Psoas muscle (tissue), 8 donors: ENCODE results near the gene PTCH2. TPM values are rescaled to one million over a fixed set of nuclear protein-coding genes. Genes with fewer than 3 reads are reported as not detected.
A peak's percentile ranks its signal among the peaks of the same experiment; 100 is the strongest.
"Not testable (repeated sequence)": the region's sequence is repeated elsewhere in the genome, so short reads cannot be mapped to it uniquely, and the experiment has no call there.

ENCODE experiments used
- ATAC-seq, 4 donors: fragments of 200-7000 bp; cut with Tn5 transposase; one replicate each; pipeline ENCODE4 v1.9.1; 2020; ENCODE audit warnings: moderate library complexity in 3 of 4, mild to moderate bottlenecking in 2 of 4
- DNase-seq, 2 donors: peaks; one replicate each; pipeline ENCODE4 v3.0.0-alpha.2; 2020
- H3K27ac ChIP-seq: fragments of 200-600 bp; one replicate; pipeline ENCODE4 v1.8.0; 2022
- H3K27me3 ChIP-seq, 3 donors: fragments of 200-600 bp in 1 of 3; one replicate each; pipeline versions ENCODE4 v1.6.1 to v1.8.0; 2013 to 2022; ENCODE audit warnings: low read length in 2 of 3, mild to moderate bottlenecking in 2 of 3, moderate library complexity in 1 of 3; ENCODE audit not compliant: insufficient read depth in 3 of 3
- H3K36me3 ChIP-seq, 2 donors: fragments of 200-600 bp in 1 of 2; one replicate each; pipeline versions ENCODE4 v1.6.1 to v1.8.0; 2013 to 2022; ENCODE audit warnings: low read depth in 1 of 2, mild to moderate bottlenecking in 1 of 2, moderate library complexity in 1 of 2; ENCODE audit not compliant: insufficient read depth in 1 of 2
- H3K4me1 ChIP-seq: fragments of 200-600 bp; one replicate; pipeline ENCODE4 v1.8.0; 2022
- H3K4me3 ChIP-seq: fragments of 200-600 bp; one replicate; pipeline ENCODE4 v1.8.0; 2022; ENCODE audit warnings: mild to moderate bottlenecking
- H3K9me3 ChIP-seq: fragments of 200-600 bp; one replicate; pipeline ENCODE4 v1.8.0; 2022
- CTCF ChIP-seq: fragments of 200-600 bp; IDR thresholded peaks from one replicate; pipeline ENCODE4 v1.8.0; 2022; ENCODE audit warnings: antibody characterized with exemption
- WGBS, 3 donors: extraction: QIAGEN DNeasy Blood & Tissue Kit; methylation state at CpG; one replicate each; pipeline versions ENCODE4 v1.1.6 to v1.1.7; 2013; 5-methylcytosine and 5-hydroxymethylcytosine counted together
- intact Hi-C, 2 donors: fragments of 100-400 bp; cut with DNase I; formaldehyde crosslinking; loops; one replicate each; pipeline versions ENCODE4 v1.11.0 to v1.14.2; 2022
- polyA plus RNA-seq, 3 donors: library from polyadenylated mRNA; stranded (reverse); fragments of 200-250 nt; gene quantifications; one replicate each; pipeline ENCODE4 v1.2.3, GENCODE V29; 2013
- total RNA-seq, 4 donors: library from RNA; stranded (reverse); fragmentation: NEBNext Ultra II Directional in 2 of 4; extraction: Animal tissue kit (Norgen Biotek cat#: 25700) in 2 of 4; gene quantifications; one replicate each; pipeline versions ENCODE4 v1.2.1 to v1.2.4, GENCODE V29; 2021 to 2023
- donor health status: healthy with polysubstance abuse.
- donor health status: DM: no; HTN: no; CAD: no; lungs with moderate emphysema.
- donor health status: Bipolar disorder and iron deficiency.
- donor health status: healthy.
- donor health status: DM: yes; HTN: yes; CAD: no.
- donor health status: DM: no; HTN: no; CAD: no.
- donor health status: DM: no; HTN: no; CAD: no.
- donor health status: DM: yes; HTN: yes; CAD: no.

Gene PTCH2
- total and polyA plus RNA-seq, 7 donors = 0.12 to 1.0 (median 0.35) TPM

- TF ChIP-seq CTCF = no peak
- Histone ChIP-seq H3K4me1 (peaks cover 11% of the 10 kb centered on the region), H3K36me3 (no peaks in the 10 kb centered on the region), H3K27ac (peak overlapping the region; percentile 96), H3K4me3 (peak overlapping the region; percentile 72), H3K27me3 (no peaks in the 10 kb centered on the region), H3K9me3 (no peaks in the 10 kb centered on the region)
- 51 to 57% (median 52%) methylated on average over 44 to 48 of the region's 48 CpGs for WGBS, 3 donors
- intact Hi-C loops = no loop called here
- ATAC-seq (peak; percentile 17 to 43 (median 33)), DNase-seq (peak in 1 of 2 donors; percentile 69)
Observed at GRCh38 chr1:44812822-44813543, 30.1 kb downstream of the PTCH2 start.

- DNase-seq (no peak), ATAC-seq (no peak)
- Histone ChIP-seq H3K9me3 (no peaks in the 10 kb centered on the region), H3K36me3 (peaks cover 0 to 1% of the 10 kb centered on the region in 2 donors), H3K4me1 (peaks cover 29% of the 10 kb centered on the region), H3K4me3 (no peak overlapping the region), H3K27me3 (no peaks in the 10 kb centered on the region), H3K27ac (peak overlapping the region; percentile 94)
- 78 to 84% (median 80%) methylated on average over 8 of the region's 8 CpGs for WGBS, 3 donors
- no peak for TF ChIP-seq CTCF
- intact Hi-C loops = no loop called here
Observed at GRCh38 chr1:44811234-44811633, 31.8 kb downstream of the PTCH2 start.

- Histone ChIP-seq H3K4me1 (peaks cover 32% of the 10 kb centered on the region), H3K27ac (peak overlapping the region; percentile 94)
- H3K36me3 ChIP-seq, H3K27me3 ChIP-seq, H3K9me3 ChIP-seq, ATAC-seq, intact Hi-C loops, H3K4me3 ChIP-seq: not testable (repeated sequence)
- 89 to 91% (median 90%) methylated on average over 4 of the region's 4 CpGs for WGBS, 3 donors
- DNase-seq = peak in 1 of 2 donors; percentile 17
Observed at GRCh38 chr1:44810762-44811105, 32.3 kb downstream of the PTCH2 start.

- Histone ChIP-seq H3K36me3 (peaks cover 0 to 11% of the 10 kb centered on the region in 2 donors), H3K27ac (peak overlapping the region; percentile 94), H3K4me1 (peaks cover 32% of the 10 kb centered on the region), H3K27me3 (no peaks in the 10 kb centered on the region), H3K4me3 (peak overlapping the region; percentile 51), H3K9me3 (no peaks in the 10 kb centered on the region)
- intact Hi-C loops = no loop called here
- ATAC-seq (no peak), DNase-seq (peak; percentile 70 to 80)
- TF ChIP-seq CTCF = no peak
- 44 to 65% (median 52%) methylated on average over 12 of the region's 12 CpGs for WGBS, 3 donors
Observed at GRCh38 chr1:44810101-44810761, 32.8 kb downstream of the PTCH2 start.
